HG02885 (cell line): ENCODE results near the gene ARHGDIA.

Experiments used
- ATAC-seq: cut with Tn5 transposase; IDR thresholded peaks from one replicate; pipeline ENCODE4 v1.9.1; 2021; ENCODE audit warnings: mild to moderate bottlenecking; ENCODE audit not compliant: unreplicated experiment, poor library complexity

Gene ARHGDIA

DNA sequence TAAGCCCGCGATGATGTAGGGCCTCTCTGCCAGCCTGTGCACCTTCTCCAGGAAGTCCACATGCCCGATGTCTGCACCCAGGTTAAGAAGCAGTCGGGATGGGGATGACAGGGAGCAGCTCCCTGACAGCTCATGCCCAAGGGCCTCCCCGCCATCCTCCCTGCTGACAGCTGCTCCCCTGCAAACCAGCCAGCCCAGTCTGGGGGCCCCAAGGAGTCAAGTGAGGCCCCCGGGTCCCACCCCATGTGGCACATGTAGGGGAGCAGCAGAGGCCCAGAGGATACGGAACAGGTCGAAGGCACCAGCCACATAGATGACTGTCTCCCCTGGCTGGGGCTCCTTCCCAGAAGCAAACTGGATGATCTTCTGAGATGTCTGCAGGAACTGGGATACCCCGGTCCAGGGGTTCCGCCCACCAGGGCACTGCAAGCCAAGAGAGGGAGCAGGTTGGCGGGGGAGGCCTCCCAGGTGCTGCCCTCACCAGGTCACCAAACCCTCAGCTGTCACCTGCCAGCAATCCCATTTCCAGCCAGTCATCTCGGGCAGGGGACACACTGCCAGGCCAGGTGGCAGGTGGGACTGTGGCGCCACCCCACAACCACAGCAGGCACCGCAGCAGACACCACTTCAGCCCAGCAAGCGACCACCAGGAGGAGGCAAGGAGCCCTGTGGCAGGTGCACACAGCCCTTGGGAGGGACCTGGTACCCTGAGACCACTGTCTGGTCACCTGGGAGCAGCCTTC is 35.5 kb upstream of the ARHGDIA start:
- no peak for ATAC-seq

DNA sequence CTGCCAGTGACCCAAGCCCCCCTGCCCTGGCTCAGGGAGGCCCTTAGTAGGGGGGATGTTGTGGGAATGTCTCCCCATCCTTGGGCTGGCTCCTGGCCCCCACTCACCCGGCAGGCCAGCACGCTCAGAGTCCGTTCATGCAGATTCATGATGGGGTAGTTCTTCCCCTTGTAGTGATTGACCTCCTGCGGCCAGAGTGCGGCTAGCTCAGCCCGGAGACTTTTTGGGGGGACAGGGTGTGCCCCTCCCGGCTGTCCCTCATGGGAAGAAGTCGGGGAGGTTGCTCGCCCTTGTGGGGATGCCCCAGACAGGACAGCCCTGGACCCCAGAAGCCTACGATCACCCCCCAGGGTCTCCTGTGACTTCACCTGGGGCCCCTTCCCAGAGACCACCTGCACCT is 34.9 kb upstream of the ARHGDIA start:
- ATAC-seq, result no peak

DNA sequence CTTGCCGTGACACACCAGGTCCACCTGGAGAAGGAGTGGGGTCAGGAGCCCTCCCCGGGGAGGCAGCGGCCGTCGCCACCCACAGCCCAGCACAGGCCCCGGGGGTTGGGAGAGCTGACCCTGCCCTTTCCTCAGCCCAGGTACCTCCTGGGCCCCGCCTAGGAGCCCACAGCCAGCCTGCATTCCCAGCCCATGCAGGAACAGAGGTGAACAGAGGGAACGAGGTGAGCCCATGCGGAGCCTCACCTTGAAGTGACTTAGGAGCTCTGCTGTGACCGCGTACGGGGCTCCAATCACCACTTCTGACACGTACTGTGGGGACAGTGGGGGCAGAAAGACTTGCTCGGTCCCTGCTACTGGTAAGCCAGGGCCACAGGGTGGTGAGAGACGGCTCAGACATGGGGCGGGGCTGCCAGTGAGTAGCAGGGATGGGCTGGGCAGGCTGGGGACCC is 34.3 kb upstream of the ARHGDIA start:
- no peak for ATAC-seq

DNA sequence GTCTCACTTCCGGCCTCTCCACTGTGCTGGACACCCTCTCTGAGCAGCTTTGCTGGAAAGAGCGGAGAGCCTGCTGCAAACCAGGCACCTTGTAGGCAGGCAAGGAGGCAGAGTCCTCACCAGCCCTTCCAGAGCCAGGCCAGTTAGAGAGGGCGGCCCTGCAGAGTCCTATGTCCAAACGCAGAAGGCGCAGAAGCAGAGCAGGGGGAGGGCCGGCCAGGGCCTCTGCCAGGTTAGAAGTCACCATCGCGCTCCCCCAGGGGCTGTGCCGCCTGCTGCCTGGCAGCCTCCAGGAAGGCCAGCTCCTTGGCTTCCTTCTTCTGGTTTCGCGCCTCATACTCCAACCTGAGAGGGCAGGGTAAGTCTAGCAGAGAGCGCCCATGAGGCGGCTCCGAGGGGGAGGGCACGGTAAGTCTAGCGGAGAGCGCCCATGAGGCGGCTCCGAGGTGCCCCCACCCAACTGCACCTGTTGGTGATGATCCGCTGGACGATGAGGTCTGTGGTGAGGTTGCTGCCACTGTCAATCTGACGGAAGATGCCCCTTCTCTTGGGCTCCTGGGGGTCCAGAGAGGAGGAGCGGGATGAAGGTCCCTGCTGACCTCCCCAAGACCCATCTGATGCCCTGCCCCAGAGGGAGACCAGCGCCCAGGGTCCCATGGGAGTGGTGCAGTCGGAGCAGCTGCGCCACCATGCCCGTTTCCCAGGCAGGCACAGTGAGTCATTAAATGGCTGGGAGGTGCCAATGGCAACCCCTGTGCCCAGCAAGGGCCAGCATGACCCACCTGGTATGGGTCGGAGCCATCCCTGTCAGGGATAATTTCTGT is 33.7 kb upstream of the ARHGDIA start:
- ATAC-seq, result no peak

DNA sequence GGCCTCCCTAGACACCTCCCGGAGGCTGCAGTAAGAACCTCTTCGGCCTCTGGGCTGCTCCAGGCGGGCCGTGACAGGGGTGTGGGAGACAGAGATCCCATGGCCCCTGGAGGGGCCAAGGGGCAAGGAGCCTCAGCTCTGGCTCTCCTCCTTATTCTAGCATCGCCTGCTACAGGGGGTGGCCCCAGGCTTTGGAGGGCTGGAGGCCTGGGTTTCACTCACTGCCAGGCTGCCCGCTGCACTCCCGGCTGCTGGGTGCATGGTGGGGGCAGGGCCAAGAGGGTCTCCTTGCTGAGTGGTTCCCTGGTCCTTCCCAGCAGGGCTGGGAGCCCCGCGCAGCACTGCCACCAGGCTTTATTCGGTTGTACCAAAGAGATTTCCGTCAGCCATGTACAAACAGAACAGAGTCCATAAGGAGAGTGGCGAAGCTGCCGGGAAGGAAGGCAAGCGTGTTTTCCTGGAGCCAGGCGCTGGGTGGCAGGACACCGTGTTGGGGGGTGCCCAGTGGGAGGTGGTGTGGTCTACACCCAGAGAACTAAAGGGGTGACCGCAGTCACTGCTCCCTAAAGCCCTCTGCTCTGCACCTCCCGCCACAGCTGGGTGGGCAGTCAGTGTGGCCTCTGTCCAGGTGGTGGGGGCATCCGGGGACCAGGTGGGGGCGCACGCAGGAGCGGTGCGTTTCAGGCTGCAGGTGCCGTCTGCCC is 32.9 kb upstream of the ARHGDIA start:
- no peak for ATAC-seq

DNA sequence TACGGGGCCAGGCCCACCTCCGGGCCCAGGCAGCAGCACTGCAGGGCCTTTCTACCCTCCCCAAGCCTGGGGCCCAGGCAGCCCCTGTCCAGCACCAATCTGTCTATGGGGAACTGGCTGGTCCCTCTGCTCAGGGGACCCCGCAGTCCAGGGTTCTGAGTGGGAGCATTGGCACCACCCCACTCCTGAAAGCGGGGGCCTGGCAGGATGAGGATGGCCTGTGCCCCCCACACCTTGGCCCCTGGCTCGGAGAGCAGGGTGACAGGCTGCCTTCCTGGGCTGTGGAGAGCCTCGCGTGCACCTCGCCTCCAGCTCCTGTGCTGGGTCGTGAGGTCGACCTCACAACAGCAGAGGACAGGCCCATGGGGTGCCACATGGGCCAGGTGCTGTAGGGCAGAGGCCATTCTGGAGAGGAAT is 32.3 kb upstream of the ARHGDIA start:
- no peak for ATAC-seq

DNA sequence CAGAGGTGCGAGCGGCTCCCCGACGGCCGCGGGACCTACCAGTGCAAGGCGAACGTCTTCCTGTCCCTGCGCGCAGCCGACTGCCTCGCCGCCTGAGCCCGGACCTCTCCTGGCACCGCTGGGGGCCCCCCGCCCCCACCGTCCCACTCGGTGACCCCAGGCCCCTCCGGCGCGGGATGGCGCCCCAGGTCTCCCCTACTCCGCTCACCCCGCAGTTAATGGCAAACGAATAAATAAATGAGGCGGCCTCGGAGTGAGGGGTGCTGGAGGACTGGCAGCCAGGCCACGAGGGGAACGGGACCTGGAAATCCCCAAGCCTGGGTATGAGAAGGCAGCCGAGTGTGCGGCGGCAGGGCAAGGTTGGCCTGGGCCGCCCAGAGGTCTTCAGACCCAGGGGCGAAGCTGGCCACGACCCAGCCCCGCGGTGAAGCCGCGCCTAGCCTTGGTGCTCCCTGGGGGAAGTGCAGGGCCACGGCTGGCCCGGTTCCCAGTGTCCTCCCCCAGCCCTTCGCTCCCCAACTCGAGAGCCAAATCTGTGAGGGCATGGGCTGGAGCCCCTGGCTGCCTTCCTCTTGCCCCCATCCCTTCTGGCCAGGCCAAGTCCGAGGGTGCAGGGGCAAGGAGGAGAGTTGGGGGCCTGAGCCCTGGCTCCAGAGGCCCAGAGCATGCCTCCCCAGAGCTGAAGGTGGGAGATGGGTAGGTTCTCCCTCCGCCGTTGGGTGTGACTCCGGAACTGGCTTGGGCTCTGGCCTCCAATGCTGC is 31.7 kb upstream of the ARHGDIA start:
- no peak for ATAC-seq

DNA sequence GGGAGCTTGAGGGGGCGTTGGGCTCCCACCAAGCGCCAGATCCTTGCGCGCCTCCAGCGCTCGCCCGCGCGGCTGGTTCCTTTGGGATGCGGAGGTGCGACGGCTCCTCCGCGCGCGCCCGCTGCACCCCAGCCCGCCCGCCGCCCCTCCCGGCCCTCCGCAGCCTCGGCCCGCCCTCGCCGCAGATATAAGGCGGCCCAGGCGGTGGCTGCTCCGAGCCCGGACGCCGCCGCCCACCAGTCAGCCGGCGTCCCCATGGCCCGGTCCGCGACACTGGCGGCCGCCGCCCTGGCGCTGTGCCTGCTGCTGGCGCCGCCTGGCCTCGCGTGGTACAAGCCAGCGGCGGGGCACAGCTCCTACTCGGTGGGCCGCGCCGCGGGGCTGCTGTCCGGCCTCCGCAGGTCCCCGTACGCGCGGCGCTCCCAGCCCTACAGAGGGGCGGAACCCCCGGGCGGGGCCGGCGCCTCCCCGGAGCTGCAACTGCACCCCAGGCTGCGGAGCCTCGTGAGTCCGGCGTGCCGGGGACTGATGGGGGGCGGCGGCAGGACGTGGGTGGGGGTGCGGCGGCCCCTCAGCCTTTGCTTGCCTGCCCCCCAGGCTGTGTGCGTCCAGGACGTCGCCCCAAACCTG is 31.0 kb upstream of the ARHGDIA start, which contains the start of gene NPB:
NPB (plus strand) TSS at position 216 of the 630 bp plus-strand sequence; CDS start at position 256, 40 bp downstream.
- no peak for ATAC-seq

DNA sequence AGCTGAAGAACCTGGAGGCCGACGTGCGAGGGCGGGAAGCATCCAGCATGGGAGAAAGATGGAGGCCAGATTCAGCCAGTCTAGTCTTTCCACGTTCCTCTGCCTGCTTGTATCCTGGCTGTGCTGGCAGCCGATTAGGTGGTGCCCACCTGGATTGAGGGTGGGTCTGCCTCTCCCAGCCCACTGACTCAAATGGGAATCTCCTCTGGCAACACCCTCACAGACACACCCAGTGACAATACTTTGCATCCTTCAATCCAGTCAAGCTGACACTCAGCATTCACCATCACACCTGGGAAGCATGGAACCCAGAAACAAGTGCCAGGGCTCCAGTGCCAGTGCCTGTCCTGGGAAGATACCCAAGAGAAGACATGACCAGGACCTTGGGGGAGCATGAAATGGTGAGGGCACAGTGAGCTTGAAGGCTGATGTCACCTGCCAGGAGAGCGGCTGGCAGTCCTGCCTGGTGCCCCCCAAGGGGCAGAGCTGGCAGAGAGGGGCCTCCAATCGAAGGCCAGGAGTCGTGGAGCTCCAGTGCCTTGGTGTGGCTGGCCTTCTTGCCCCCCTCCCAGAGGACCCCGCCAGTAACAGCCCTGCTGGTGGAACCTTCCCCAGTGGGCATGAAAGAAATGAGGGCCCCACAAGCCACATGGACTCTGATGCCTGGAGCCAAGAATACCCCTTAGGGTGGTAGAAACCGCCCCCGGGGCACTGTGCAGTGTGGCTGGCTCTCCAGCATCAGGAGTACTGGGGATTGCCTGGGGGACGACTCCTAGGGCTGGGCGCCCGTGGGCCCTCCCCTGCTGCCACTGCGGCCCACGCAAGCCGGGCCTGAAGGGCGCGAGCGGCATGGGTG is 30.3 kb upstream of the ARHGDIA start:
- no peak for ATAC-seq

DNA sequence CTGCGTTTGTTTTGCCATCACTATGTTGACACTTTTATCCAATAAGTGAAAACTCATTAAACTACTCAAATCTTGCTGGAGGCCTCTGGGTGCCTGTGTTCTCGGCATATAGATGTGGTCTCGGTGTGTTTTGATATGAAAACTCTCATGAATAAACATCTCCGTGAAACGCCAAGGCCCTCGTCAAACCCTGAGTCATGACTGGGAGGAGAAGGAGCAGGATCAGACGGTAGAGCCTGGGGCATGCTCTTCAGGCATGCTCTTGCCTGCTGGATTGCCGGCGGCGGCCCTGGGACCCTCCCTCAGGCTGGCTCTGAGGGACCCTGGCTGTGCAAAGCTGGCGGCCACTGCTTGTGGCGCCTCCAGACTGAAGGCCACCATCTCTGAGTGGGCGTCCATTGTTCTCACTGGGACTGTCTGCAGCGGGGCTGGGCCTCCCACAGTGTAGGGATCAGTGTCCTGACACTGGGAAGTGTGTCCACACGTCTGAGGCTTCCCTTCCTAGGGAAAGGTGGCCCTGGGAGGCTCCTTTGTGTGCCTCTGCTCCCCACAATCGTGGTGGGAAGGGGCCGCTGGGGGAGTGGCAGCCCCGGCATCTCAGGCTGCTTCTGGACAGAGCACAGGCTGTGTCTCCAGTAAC is 29.2 kb upstream of the ARHGDIA start:
- no peak for ATAC-seq

DNA sequence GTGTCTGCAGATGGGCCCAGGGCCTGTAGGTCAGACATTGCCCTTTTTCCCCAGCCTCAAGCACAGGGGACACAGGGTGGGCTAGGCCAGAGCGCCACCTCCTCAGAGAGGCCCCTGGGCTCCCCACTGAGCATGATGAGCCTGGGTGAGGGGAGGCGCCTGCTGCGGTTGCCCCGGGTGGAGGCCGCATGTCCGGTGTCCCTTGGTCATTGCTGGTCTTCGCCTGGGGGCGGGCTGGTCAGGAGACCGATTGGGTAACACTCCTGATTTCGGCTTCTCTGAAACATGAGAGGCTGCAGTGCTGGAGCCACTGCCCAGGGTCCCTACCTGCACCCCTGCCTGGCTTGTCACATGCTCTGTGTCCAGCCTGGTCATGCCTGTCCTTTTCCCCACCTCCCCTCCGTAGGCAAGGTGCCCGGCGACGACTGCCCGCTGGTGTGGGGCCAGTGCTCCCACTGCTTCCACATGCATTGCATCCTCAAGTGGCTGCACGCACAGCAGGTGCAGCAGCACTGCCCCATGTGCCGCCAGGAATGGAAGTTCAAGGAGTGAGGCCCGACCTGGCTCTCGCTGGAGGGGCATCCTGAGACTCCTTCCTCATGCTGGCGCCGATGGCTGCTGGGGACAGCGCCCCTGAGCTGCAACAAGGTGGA is 28.5 kb upstream of the ARHGDIA start:
- no peak for ATAC-seq

DNA sequence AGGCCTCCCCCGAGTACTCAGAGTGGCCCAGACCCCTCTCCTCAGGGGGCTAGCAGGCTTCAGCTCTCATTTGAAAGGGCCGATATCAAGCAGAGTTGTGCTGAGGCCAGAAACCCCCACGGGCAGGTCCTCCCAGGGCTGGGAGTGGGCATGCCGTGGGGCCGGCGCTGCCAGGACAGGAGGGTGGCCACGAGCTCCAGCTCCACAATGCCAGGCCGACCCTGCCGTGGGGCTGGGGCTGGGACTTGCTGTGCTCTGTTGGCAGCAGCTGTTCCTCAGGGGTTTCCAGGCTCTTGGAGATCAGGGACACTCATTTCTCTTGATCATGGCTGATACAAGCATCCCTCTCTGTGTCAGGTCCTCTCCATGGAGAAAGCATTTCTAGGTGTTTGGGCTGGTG is 27.7 kb upstream of the ARHGDIA start:
- ATAC-seq, result no peak

DNA sequence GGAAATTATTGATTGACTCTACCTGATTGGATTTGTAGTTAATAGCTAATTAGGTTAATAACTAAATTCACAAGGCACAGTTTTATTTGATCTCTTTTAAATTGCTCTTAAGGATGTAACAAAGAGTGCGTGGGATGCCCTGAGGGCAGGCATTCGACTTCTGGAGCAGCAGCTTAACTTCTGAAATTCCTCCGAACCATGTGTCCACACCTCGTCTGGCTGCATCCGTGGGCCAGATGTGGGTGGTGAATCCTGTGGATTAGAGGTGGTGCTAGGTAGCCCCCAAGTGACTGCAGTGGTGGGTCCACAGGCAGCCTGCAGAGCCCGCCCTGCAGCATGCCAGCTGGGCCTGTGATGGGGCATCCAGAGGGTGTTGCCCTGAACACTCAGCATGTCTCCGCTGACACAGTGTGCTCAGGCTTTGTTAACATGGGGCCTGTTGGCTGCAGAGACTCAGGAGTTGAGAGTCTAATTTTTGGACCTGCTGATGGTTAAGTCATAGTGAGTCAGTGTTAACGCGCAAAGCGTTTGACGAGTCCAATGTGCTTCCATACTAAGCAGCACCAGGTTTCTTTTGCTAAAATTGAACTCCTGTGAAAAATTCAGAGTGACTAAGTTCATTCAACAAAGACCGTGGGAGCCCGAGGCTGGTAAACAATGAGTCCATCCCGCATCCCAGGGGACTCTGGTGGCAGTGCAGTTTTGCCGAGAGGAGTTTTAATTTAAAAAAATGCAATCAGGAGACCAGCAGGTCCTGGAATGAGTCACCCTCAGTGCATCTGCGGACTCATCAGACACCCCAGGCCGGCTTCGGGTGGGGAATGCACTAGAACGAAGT is 27.1 kb upstream of the ARHGDIA start:
- no peak for ATAC-seq

DNA sequence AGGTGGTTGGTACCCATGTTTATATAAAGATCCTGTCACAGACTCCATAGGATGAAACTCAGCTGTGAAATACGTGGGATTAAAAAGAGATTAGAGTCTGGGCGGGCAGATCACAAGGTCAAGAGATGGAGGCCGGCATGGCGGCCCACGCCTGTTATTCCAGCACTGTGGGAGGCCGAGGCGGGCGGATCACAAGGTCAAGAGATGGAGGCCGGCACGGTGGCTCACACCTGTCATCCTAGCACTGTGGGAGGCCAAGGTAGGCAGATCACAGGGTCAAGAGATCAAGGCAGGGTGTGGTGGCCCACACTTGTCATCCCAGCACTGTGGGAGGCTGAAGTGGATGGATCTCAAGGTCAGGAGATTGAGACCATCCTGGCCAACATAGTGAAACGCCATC is 24.3 kb upstream of the ARHGDIA start:
- ATAC-seq, result no peak

DNA sequence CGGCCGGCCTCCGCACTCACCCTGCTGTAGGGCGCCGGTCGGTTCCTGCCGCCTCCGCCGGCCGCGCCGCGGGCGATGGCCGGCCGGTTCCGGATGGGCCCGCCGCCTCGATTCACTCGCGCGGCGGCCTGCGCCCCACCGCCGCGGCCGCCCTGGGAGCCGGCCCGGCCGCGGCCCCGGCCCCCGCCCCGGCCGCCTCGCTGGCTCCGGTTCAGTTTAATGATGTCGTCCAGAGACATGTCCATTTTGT is 20.1 kb upstream of the ARHGDIA start:
- peak; percentile 29 for ATAC-seq

DNA sequence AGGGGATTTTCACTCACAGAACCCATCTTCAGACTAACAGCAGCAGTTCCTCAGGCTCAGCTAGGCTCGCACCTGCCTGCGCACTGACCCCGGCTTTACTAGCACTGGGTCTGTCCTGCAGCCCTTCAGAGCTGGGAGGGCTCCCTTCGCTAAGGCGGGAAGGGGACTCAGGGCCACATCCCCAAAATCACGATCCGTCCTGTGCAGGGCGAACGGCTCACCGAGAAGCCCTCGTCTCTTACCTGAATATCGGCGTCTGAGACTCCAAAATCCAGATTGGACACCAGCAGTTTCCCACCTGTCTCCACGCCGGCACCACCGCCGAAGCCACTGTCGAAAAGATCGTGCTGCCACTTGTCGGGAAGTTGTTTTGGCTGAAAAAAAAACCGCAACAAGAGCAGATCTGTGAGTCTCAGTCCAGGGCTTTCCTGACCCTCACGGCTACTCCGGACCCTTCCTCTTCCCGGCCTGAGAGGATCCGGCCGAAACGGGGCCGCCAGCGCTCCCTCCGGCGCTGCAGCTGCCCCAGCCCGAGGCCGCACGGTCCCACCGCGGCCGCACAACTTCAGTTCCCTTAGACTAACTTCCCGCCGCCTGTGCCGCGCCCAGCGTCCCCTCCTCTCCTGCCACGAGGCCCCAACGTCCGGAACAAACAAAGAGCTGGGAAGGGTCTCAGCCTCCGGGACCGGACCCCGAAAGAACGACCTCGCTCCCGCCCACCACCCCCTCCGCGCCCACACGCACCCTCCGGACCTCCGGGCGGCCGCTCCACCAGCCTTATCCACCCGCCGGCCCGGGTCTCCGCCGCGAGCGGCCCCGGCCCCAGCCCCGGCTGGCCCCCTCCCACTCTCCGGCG is 19.5 kb upstream of the ARHGDIA start:
- ATAC-seq, result no peak
